Measurements from ENCODE around the gene FHIT.

- TF ChIP-seq EZH2phosphoT487 (IDR thresholded peaks at IDR 0.05; ENCODE audit: insufficient read depth, low read depth) (no peak), EZH2 (IDR thresholded peaks at IDR 0.05; ENCODE audit: insufficient read depth, poor library complexity, severe bottlenecking) (no peak)
Measured at GRCh38 chr3:59886790-59887189, 1364.5 kb downstream of the FHIT start.

Measured in GM23248 (cell line).